ENCODE results near the gene KIF16B. TPM values are rescaled to one million over a fixed set of nuclear protein-coding genes. Genes with fewer than 3 reads are reported as not detected.

The KIF16B gene, protein sequence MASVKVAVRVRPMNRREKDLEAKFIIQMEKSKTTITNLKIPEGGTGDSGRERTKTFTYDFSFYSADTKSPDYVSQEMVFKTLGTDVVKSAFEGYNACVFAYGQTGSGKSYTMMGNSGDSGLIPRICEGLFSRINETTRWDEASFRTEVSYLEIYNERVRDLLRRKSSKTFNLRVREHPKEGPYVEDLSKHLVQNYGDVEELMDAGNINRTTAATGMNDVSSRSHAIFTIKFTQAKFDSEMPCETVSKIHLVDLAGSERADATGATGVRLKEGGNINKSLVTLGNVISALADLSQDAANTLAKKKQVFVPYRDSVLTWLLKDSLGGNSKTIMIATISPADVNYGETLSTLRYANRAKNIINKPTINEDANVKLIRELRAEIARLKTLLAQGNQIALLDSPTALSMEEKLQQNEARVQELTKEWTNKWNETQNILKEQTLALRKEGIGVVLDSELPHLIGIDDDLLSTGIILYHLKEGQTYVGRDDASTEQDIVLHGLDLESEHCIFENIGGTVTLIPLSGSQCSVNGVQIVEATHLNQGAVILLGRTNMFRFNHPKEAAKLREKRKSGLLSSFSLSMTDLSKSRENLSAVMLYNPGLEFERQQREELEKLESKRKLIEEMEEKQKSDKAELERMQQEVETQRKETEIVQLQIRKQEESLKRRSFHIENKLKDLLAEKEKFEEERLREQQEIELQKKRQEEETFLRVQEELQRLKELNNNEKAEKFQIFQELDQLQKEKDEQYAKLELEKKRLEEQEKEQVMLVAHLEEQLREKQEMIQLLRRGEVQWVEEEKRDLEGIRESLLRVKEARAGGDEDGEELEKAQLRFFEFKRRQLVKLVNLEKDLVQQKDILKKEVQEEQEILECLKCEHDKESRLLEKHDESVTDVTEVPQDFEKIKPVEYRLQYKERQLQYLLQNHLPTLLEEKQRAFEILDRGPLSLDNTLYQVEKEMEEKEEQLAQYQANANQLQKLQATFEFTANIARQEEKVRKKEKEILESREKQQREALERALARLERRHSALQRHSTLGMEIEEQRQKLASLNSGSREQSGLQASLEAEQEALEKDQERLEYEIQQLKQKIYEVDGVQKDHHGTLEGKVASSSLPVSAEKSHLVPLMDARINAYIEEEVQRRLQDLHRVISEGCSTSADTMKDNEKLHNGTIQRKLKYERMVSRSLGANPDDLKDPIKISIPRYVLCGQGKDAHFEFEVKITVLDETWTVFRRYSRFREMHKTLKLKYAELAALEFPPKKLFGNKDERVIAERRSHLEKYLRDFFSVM (N-terminal part only)
- 12.5 to 17.8 TPM (median 14.7 TPM) in 5 replicates for total RNA-seq (2022; extraction: Qiagen RNA extraction; ENCODE audit: low read depth)

GRCh38 chr20:16573001-16573965 is at the start of gene KIF16B:
KIF16B (minus strand) TSS chr20:16573448; CDS start chr20:16573275, 173 bp downstream.

Other genes starting within 250 kb of the KIF16B start
- gene SNRPB2, start 156.6 kb upstream of the KIF16B start, total RNA-seq (2022; extraction: Qiagen RNA extraction; ENCODE audit: low read depth) = 120 to 159 TPM (median 126 TPM) in 5 replicates
- gene OTOR, start 174.9 kb upstream of the KIF16B start, total RNA-seq (2022; extraction: Qiagen RNA extraction; ENCODE audit: low read depth) = not detected in 5 replicates